Keratinocyte (primary cell): ENCODE data around the gene STIMATE. TPM values are rescaled to one million over a fixed set of nuclear protein-coding genes. Genes with fewer than 3 reads are reported as not detected.

Experiments used
- DNase-seq: peaks from one replicate; pipeline ENCODE4 v3.0.0-alpha.2; 2011; ENCODE audit warnings: low read depth, missing footprints, low spot score
- FAIRE-seq: peaks from 2 replicates; lab custom pipeline; 2011; peaks lifted over from hg19 to GRCh38; lab: Jason Lieb, UNC
- H2AFZ ChIP-seq: 2 replicates; pipeline ENCODE4 v1.6.0; 2012; ENCODE audit warnings: low read length, control low read depth, inconsistent platforms; ENCODE audit not compliant: control insufficient read depth
- H3K27ac ChIP-seq: 2 replicates; pipeline ENCODE4 v1.5.1; 2011; ENCODE audit warnings: low read length; ENCODE audit not compliant: control insufficient read depth, insufficient read depth
- H3K27me3 ChIP-seq: 3 replicates; pipeline ENCODE4 v1.6.0; 2011; ENCODE audit warnings: low read length; ENCODE audit not compliant: control insufficient read depth, insufficient read depth; ENCODE audit errors: extremely low read depth
- H3K36me3 ChIP-seq, 2 experiments: 2 replicates in 1 of 2; 3 replicates in 1 of 2; pipeline ENCODE4 v1.5.1; 2011; ENCODE audit warnings: low read length in 2 of 2, mild to moderate bottlenecking in 1 of 2; ENCODE audit not compliant: control insufficient read depth in 2 of 2, insufficient read depth in 2 of 2; ENCODE audit errors: extremely low read depth in 1 of 2
- H3K4me1 ChIP-seq: 3 replicates; pipeline ENCODE4 v1.5.1; 2011; ENCODE audit warnings: low read length; ENCODE audit not compliant: control insufficient read depth, insufficient read depth; ENCODE audit errors: extremely low read depth
- H3K4me2 ChIP-seq: 3 replicates; pipeline ENCODE4 v1.6.0; 2011; ENCODE audit warnings: low read depth, low read length; ENCODE audit not compliant: control insufficient read depth, insufficient read depth; ENCODE audit errors: extremely low read depth
- H3K4me3 ChIP-seq, 3 experiments: fragments of 200-600 bp in 1 of 3; sonication (generic) in 1 of 3; 2 replicates in 2 of 3; 3 replicates in 1 of 3; pipeline ENCODE4 v1.5.1; 2011 to 2016; ENCODE audit warnings: low read length in 3 of 3, mild to moderate bottlenecking in 3 of 3, control low read depth in 2 of 3, inconsistent platforms in 1 of 3, low read depth in 1 of 3, mixed read lengths in 1 of 3, mixed run types in 1 of 3, moderate library complexity in 1 of 3; ENCODE audit not compliant: control insufficient read depth in 2 of 3, insufficient read depth in 2 of 3; ENCODE audit errors: extremely low read depth in 1 of 3
- H3K79me2 ChIP-seq: 2 replicates; pipeline ENCODE4 v1.6.0; 2012; ENCODE audit warnings: low read length; ENCODE audit not compliant: control insufficient read depth, insufficient read depth
- H3K9ac ChIP-seq: 3 replicates; pipeline ENCODE4 v1.6.0; 2011; ENCODE audit warnings: low read length; ENCODE audit not compliant: control insufficient read depth, insufficient read depth; ENCODE audit errors: extremely low read depth
- H3K9me1 ChIP-seq: 3 replicates; pipeline ENCODE4 v1.6.0; 2011; ENCODE audit warnings: low read length; ENCODE audit not compliant: control insufficient read depth, insufficient read depth; ENCODE audit errors: extremely low read depth
- H3K9me3 ChIP-seq: 2 replicates; pipeline ENCODE4 v1.5.1; 2012; ENCODE audit warnings: low read depth, low read length; ENCODE audit not compliant: control insufficient read depth
- H4K20me1 ChIP-seq: 3 replicates; pipeline ENCODE4 v1.6.0; 2011; ENCODE audit warnings: low read length; ENCODE audit not compliant: control insufficient read depth, insufficient read depth; ENCODE audit errors: extremely low read depth
- EZH2 ChIP-seq: IDR thresholded peaks from one replicate; pipeline ENCODE4 v1.6.1; 2012; ENCODE audit warnings: inconsistent platforms, mild to moderate bottlenecking, low read length, moderate library complexity
- dilution Hi-C: fragments of 300-500 bp; cut with MboI; formaldehyde crosslinking; loops from one replicate; pipeline ENCODE4 v1.7.0; 2020; ENCODE audit warnings: low sequenced_read_pairs; ENCODE audit not compliant: extremely low pct_ligation_motif_present
- polyA plus RNA-seq, 5 experiments: library from polyadenylated mRNA; depleted of rRNA in 3 of 5; stranded (reverse) in 3 of 5; stranded (forward) in 1 of 5; unstranded in 1 of 5; fragments of >200 nt; gene quantifications; 1 replicate in 1 of 5; 2 replicates in 3 of 5; 3 replicates in 1 of 5; pipeline versions ENCODE4 v1.2.1 to v1.2.3, GENCODE V29; 2011 to 2012; ENCODE audit warnings: missing spikeins in 2 of 5, low read depth in 1 of 5, low replicate concordance in 1 of 5
- TF ChIP-seq, protein P1 (sequence below), 3 experiments: IDR thresholded peaks in 1 of 3; conservative IDR thresholded peaks in 1 of 3; optimal IDR thresholded peaks in 1 of 3; 2 replicates in 2 of 3; 3 replicates in 1 of 3; pipeline versions ENCODE3 to v1.5.1; 2011; ENCODE audit warnings: low read length in 3 of 3, mild to moderate bottlenecking in 3 of 3, moderate library complexity in 2 of 3, control low read depth in 1 of 3, inconsistent platforms in 1 of 3; ENCODE audit not compliant: insufficient read depth in 2 of 3; ENCODE audit errors: extremely low read depth in 1 of 3

STIMATE gene
- polyA plus RNA-seq, 1 donor (not counting 4 experiments of a cell fraction or from before 2014, with no cell fraction given): 8.2 TPM

DNA sequence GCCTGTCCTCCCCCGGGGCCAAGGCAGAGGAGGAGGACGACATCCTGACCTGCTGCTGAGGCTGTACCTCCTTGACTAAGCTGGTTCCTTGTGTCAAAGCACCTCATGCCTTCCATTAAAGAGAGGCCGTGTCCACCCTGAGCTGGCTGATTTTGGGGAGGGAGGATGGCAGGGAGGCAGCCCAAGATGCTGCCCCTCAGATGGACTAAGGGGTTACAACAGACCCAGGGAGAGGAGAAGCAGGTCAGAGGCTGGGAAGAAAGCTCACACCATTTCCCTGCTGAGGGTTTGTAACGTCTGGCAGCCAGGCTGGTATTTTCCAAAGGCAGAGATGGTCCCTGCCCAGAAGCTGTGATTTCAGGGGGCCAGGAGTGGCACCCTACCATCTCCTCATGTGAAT is 105.4 kb downstream of the STIMATE start:
- DNase-seq: no peak
- no peaks in the 10 kb centered on the region for H3K9me1 ChIP-seq
- peaks cover 13% of the 10 kb centered on the region for H3K27me3 ChIP-seq
- H3K9ac ChIP-seq: no peak overlapping the region
- H3K4me3 ChIP-seq: no peak overlapping the region
- H3K9me3 ChIP-seq: no peaks in the 10 kb centered on the region
- FAIRE-seq: no peak
- no peak overlapping the region for H3K27ac ChIP-seq
- dilution Hi-C loops: no loop called here
- no peak overlapping the region for H3K4me2 ChIP-seq
- no peak overlapping the region for H2AFZ ChIP-seq
- H3K4me1 ChIP-seq: no peaks in the 10 kb centered on the region
- H4K20me1 ChIP-seq: no peaks in the 10 kb centered on the region
- H3K36me3 ChIP-seq: no peaks in the 10 kb centered on the region
- H3K79me2 ChIP-seq: no peaks in the 10 kb centered on the region
- no peak for TF ChIP-seq EZH2
- TF ChIP-seq, protein P1, sequence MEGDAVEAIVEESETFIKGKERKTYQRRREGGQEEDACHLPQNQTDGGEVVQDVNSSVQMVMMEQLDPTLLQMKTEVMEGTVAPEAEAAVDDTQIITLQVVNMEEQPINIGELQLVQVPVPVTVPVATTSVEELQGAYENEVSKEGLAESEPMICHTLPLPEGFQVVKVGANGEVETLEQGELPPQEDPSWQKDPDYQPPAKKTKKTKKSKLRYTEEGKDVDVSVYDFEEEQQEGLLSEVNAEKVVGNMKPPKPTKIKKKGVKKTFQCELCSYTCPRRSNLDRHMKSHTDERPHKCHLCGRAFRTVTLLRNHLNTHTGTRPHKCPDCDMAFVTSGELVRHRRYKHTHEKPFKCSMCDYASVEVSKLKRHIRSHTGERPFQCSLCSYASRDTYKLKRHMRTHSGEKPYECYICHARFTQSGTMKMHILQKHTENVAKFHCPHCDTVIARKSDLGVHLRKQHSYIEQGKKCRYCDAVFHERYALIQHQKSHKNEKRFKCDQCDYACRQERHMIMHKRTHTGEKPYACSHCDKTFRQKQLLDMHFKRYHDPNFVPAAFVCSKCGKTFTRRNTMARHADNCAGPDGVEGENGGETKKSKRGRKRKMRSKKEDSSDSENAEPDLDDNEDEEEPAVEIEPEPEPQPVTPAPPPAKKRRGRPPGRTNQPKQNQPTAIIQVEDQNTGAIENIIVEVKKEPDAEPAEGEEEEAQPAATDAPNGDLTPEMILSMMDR (optimal IDR thresholded peaks at IDR 0.05 in 1 of 3, IDR thresholded peaks at IDR 0.05 in 1 of 3, conservative IDR thresholded peaks at IDR 0.05 in 1 of 3; ENCODE audit: extremely low read depth in 1 of 3, insufficient read depth in 2 of 3, low read length in 3 of 3): no peak

DNA sequence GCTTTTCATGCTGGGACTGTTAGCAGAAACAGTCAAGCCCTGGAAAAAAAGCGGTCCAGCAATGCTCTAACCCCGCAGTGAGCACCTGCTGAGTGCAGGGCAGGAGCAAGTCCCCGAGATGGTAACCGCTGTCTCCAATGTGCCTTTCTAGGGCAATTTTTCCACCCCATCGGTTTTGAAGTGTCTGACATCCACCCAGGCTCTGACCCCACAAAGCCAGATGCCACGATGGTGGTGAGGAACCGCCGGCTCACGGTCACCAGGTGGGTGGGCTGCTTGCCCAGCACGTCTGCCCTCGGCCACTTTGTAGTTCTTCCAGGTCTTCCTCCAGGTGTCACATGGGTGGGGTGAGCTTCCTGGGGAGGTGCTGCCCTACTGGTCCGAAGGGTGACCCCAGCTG is 106.0 kb downstream of the STIMATE start:
- DNase-seq (no peak), FAIRE-seq (no peak)
- dilution Hi-C loops: no loop called here
- Histone ChIP-seq H3K4me3 (no peak overlapping the region), H3K36me3 (no peaks in the 10 kb centered on the region), H3K9me3 (no peaks in the 10 kb centered on the region), H3K9ac (no peak overlapping the region), H3K79me2 (no peaks in the 10 kb centered on the region), H3K9me1 (no peaks in the 10 kb centered on the region), H3K27ac (no peak overlapping the region), H3K27me3 (peaks cover 13% of the 10 kb centered on the region), H3K4me2 (no peak overlapping the region), H4K20me1 (no peaks in the 10 kb centered on the region), H2AFZ (no peak overlapping the region), H3K4me1 (no peaks in the 10 kb centered on the region)
- no peak for TF ChIP-seq EZH2
- TF ChIP-seq, protein P1 (optimal IDR thresholded peaks at IDR 0.05 in 1 of 3, IDR thresholded peaks at IDR 0.05 in 1 of 3, conservative IDR thresholded peaks at IDR 0.05 in 1 of 3; ENCODE audit: extremely low read depth in 1 of 3, insufficient read depth in 2 of 3, low read length in 3 of 3): no peak
